K562 (cell line): ENCODE data around the gene PSMD2. TPM values are rescaled to one million over a fixed set of nuclear protein-coding genes. Genes with fewer than 3 reads are reported as not detected.
A peak's percentile ranks its signal among the peaks of the same experiment; 100 is the strongest.

Source experiments
- ATAC-seq: fragments of 200-7000 bp; cut with Tn5 transposase; 3 replicates; pipeline ENCODE4 v1.9.1; 2020; ENCODE audit warnings: moderate library complexity
- Bru-seq: library from RNA; stranded (reverse); fragments of 400-500 nt; gene quantifications from one replicate; lab custom pipeline; 2021; lab: Mats Ljungman, UMichigan
- BruChase-seq, 2 experiments: library from RNA; stranded (reverse); fragments of 400-500 nt; gene quantifications; one replicate each; lab custom pipeline; 2021; lab: Mats Ljungman, UMichigan
- BruUV-seq: library from RNA; stranded (reverse); fragments of 400-500 nt; replicated peaks from 2 replicates; lab custom pipeline; 2021; lab: Mats Ljungman, UMichigan
- CTCF ChIA-PET: fragments of 300-600 bp; formaldehyde crosslinking; extraction: SDS; loops from one replicate; lab custom pipeline; 2021; ENCODE audit warnings: low intra/inter-chr PET ratio; lab: Yijun Ruan, JAX
- POLR2A ChIA-PET: fragments of 300-600, 350-650 bp; sonication (Branson Sonifier 250); formaldehyde crosslinking; extraction: SDS; loops from one replicate; lab custom pipeline; 2021; ENCODE audit warnings: antibody characterized with exemption, inconsistent platforms; lab: Yijun Ruan, JAX
- DNase-seq, 4 experiments: peaks; one replicate each; pipeline versions ENCODE4 v3.0.0 to v3.0.0-alpha.2; 2011 to 2018; ENCODE audit warnings: low spot score in 3 of 4, mixed read lengths in 3 of 4; ENCODE audit errors: extremely low read depth in 1 of 4
- FAIRE-seq: peaks from 2 replicates; lab custom pipeline; 2011; peaks lifted over from hg19 to GRCh38; lab: Jason Lieb, UNC
- H2AFZ ChIP-seq: 2 replicates; pipeline ENCODE4 v1.6.0; 2011; ENCODE audit warnings: low read depth, low read length, control low read depth, inconsistent platforms
- H3K27ac ChIP-seq: fragments of 200-600 bp; 3 replicates; pipeline ENCODE4 v1.8.0; 2011; ENCODE audit warnings: low read depth, mild to moderate bottlenecking, control low read depth, inconsistent platforms, low read length, moderate library complexity, mixed read lengths; ENCODE audit errors: extremely low read depth
- H3K27me3 ChIP-seq, 2 experiments: fragments of 300-600 bp in 1 of 2; 2 replicates in 1 of 2; 3 replicates in 1 of 2; pipeline versions ENCODE4 v1.6.0 to v1.8.0; 2011; ENCODE audit warnings: inconsistent platforms in 2 of 2, low read length in 2 of 2, mild to moderate bottlenecking in 1 of 2, mixed read lengths in 1 of 2, moderate library complexity in 1 of 2; ENCODE audit not compliant: control insufficient read depth in 2 of 2, insufficient read depth in 2 of 2
- H3K36me3 ChIP-seq: fragments of 300-600 bp; 3 replicates; pipeline ENCODE4 v1.8.0; 2011; ENCODE audit warnings: mild to moderate bottlenecking, low read length, inconsistent platforms; ENCODE audit not compliant: control insufficient read depth, insufficient read depth
- H3K4me1 ChIP-seq, 2 experiments: fragments of 200-600 bp in 1 of 2; replicated peaks in 1 of 2; 2 replicates in 1 of 2; 3 replicates in 1 of 2; pipeline versions ENCODE4 v1.5.1 to v1.8.0; 2011; ENCODE audit warnings: inconsistent platforms in 2 of 2, low read length in 2 of 2, mild to moderate bottlenecking in 1 of 2, mixed read lengths in 1 of 2, moderate library complexity in 1 of 2; ENCODE audit not compliant: control insufficient read depth in 2 of 2, insufficient read depth in 2 of 2
- H3K4me2 ChIP-seq: 2 replicates; pipeline ENCODE4 v1.6.1; 2011; ENCODE audit warnings: low read length, control low read depth, inconsistent platforms, mixed read lengths; ENCODE audit not compliant: insufficient read depth
- H3K4me3 ChIP-seq: fragments of 200-600 bp; sonication (generic), shearing (Covaris generic); 2 replicates; pipeline ENCODE4 v1.5.1; 2016; ENCODE audit warnings: control low read depth, inconsistent platforms
- H3K79me2 ChIP-seq: fragments of 200-600 bp; 3 replicates; pipeline ENCODE4 v1.8.0; 2011; ENCODE audit warnings: low read length, inconsistent platforms; ENCODE audit not compliant: control insufficient read depth, insufficient read depth
- H3K9ac ChIP-seq, 2 experiments: 2 replicates each; pipeline versions ENCODE4 v1.6.0 to v1.6.1; 2011; ENCODE audit warnings: low read depth in 2 of 2, low read length in 2 of 2, control low read depth in 1 of 2, inconsistent platforms in 1 of 2, mild to moderate bottlenecking in 1 of 2, mixed read lengths in 1 of 2; ENCODE audit not compliant: insufficient read depth in 1 of 2
- H3K9me1 ChIP-seq: one replicate; pipeline ENCODE4 v1.6.0; 2011; ENCODE audit warnings: inconsistent platforms, mild to moderate bottlenecking, low read length, moderate library complexity; ENCODE audit not compliant: control insufficient read depth, insufficient read depth
- H3K9me3 ChIP-seq: replicated peaks from 2 replicates; pipeline ENCODE4 v1.5.1; 2011; ENCODE audit warnings: low read depth, low read length, inconsistent platforms; ENCODE audit not compliant: control insufficient read depth, insufficient read depth
- H4K20me1 ChIP-seq: replicated peaks from 2 replicates; pipeline ENCODE4 v1.6.1; 2011; ENCODE audit warnings: low read length, inconsistent platforms, mixed read lengths; ENCODE audit not compliant: control insufficient read depth, insufficient read depth
- CHD2 ChIP-seq: IDR thresholded peaks from 2 replicates; pipeline ENCODE4 v1.6.1; 2011; ENCODE audit warnings: low read depth, low read length
- EP400 ChIP-seq: fragments of 450-650 bp; IDR thresholded peaks from 2 replicates; pipeline ENCODE4 v1.6.1; 2017; ENCODE audit warnings: antibody characterized with exemption, mild to moderate bottlenecking, moderate library complexity
- MYC ChIP-seq, 2 experiments: fragments of 250-450 bp in 1 of 2; sonication (Bioruptor Pico) in 1 of 2; IDR thresholded peaks; 2 replicates each; pipeline versions ENCODE4 v1.5.1 to v1.6.1; 2012 to 2021; ENCODE audit warnings: low read depth in 2 of 2, borderline replicate concordance in 1 of 2, improper control_type of control experiment in 1 of 2, low read length in 1 of 2, mild to moderate bottlenecking in 1 of 2, moderate library complexity in 1 of 2
- NONO ChIP-seq, 2 experiments: fragments of 200-400 bp in 1 of 2; fragments of 450-650 bp in 1 of 2; formaldehyde crosslinking in 1 of 2; IDR thresholded peaks; 2 replicates each; pipeline ENCODE4 v1.6.1; 2017; ENCODE audit warnings: low read depth in 2 of 2, mild to moderate bottlenecking in 2 of 2, moderate library complexity in 2 of 2, low read length in 1 of 2
- PML ChIP-seq: IDR thresholded peaks from 2 replicates; pipeline ENCODE4 v1.6.1; 2012; ENCODE audit warnings: low read length, inconsistent platforms
- POLR2H ChIP-seq: IDR thresholded peaks from 2 replicates; pipeline ENCODE4 v1.6.1; 2016; ENCODE audit warnings: missing genetic modification characterization, low read depth, mild to moderate bottlenecking, control low read depth, missing compliant biosample characterization, moderate library complexity
- RBBP5 ChIP-seq: fragments of 200-600 bp; sonication (generic); IDR thresholded peaks from 2 replicates; pipeline ENCODE4 v1.6.1; 2012; ENCODE audit warnings: borderline replicate concordance, mild to moderate bottlenecking, low read length, control low read depth, inconsistent platforms; ENCODE audit not compliant: insufficient read depth, poor library complexity, severe bottlenecking
- XRCC5 ChIP-seq: fragments of 200-400 bp; formaldehyde crosslinking; IDR thresholded peaks from 2 replicates; pipeline ENCODE4 v1.6.1; 2017; ENCODE audit warnings: low read depth, mild to moderate bottlenecking, low read length
- ZFX ChIP-seq: sonication (generic); formaldehyde crosslinking; IDR thresholded peaks from 2 replicates; pipeline ENCODE4 v1.8.0; 2022; ENCODE audit warnings: mild to moderate bottlenecking, missing genetic modification reagents, moderate library complexity
- ZKSCAN1 ChIP-seq: fragments of 150-350 bp; IDR thresholded peaks from 2 replicates; pipeline ENCODE4 v1.6.1; 2016; ENCODE audit warnings: low read depth, low read length
- ZNF263 ChIP-seq: sonication (generic); formaldehyde crosslinking; IDR thresholded peaks from 2 replicates; pipeline ENCODE4 v1.8.0; 2022; ENCODE audit warnings: mild to moderate bottlenecking, missing genetic modification reagents, borderline replicate concordance
- ZNF316 ChIP-seq: fragments of 450-650 bp; IDR thresholded peaks from 2 replicates; pipeline ENCODE4 v1.6.1; 2016
- WGBS: fragments of 100-300 bp; shearing (Covaris generic); methylation state at CpG from one replicate; pipeline ENCODE4 v1.1.6; 2016; ENCODE audit warnings: low coverage, mixed read lengths; ENCODE audit not compliant: insufficient coverage; ENCODE audit errors: missing lambda C conversion rate; 5-methylcytosine and 5-hydroxymethylcytosine counted together
- in situ Hi-C: fragments of 300-500 bp; cut with MboI; formaldehyde crosslinking; loops from 4 replicates; pipeline ENCODE4 v1.15.0; 2018; ENCODE audit warnings: inconsistent platforms, mixed read lengths
- intact Hi-C: fragments of 100-400 bp; cut with micrococcal nuclease; formaldehyde crosslinking; loops from 2 replicates; pipeline ENCODE4 v1.14.2; 2022
- long read RNA-seq, 3 experiments: library from polyadenylated mRNA in 2 of 3; library from RNA in 1 of 3; unstranded in 2 of 3; stranded (forward) in 1 of 3; transcript quantifications; one replicate each; pipeline ENCODE4 v2.0.0, GENCODE V29; 2019 to 2022
- polyA minus RNA-seq, 3 experiments: library from RNA; depleted of rRNA, polyadenylated mRNA; stranded (reverse); fragments of >200 nt; gene quantifications; 2 replicates each; pipeline ENCODE4 v1.2.3, GENCODE V29; 2011
- polyA plus RNA-seq, 8 experiments: library from polyadenylated mRNA; depleted of rRNA in 4 of 8; stranded (reverse) in 5 of 8; unstranded in 3 of 8; fragments of >200 nt; fragmentation: Nextera tagmentation in 2 of 8; fragmentation: Illumina TruSeq in 1 of 8; extraction: Ambion mirVana in 2 of 8; extraction: Trizol in 1 of 8; gene quantifications; 2 replicates each; pipeline versions ENCODE4 v1.2.1 to v1.2.3, GENCODE V29; 2011 to 2014; ENCODE audit warnings: inconsistent platforms in 1 of 8, missing spikeins in 1 of 8
- total RNA-seq, 7 experiments: library from RNA; depleted of rRNA in 6 of 7; stranded (reverse); fragments of >200 nt in 6 of 7; fragmentation: Illumina TruSeq in 2 of 7; extraction: Trizol in 2 of 7; gene quantifications; 2 replicates each; pipeline versions ENCODE4 v1.2.1 to v1.2.3, GENCODE V29; 2011 to 2021; ENCODE audit warnings: low replicate concordance in 1 of 7
- TF ChIP-seq, protein P1 (sequence below): sonication (generic); formaldehyde crosslinking; IDR thresholded peaks from 2 replicates; pipeline ENCODE4 v1.4.0; 2020; ENCODE audit warnings: mild to moderate bottlenecking, missing genetic modification reagents

PSMD2 gene
- 569 and 758 TPM in 2 replicates for total RNA-seq (2011; cell fraction: chromatin; rRNA removed; ENCODE audit: low replicate concordance)
- total RNA-seq (2011; cell fraction: nucleolus; rRNA removed), result 352 and 373 TPM in 2 replicates
- total RNA-seq (2011; cell fraction: nucleoplasm; rRNA removed), result 287 and 361 TPM in 2 replicates
- total RNA-seq (2014; rRNA removed), result 484 and 524 TPM in 2 replicates
- total RNA-seq (2014; rRNA removed; fragmentation: Illumina TruSeq; extraction: Trizol), result 257 and 258 TPM in 2 replicates
- total RNA-seq (2015; rRNA removed; fragmentation: Illumina TruSeq; extraction: Trizol), result 297 and 320 TPM in 2 replicates
- total RNA-seq (2021), result 325 and 373 TPM in 2 replicates
- polyA plus RNA-seq (2011; rRNA removed), result 283 and 295 TPM in 2 replicates
- polyA plus RNA-seq (2011; cell fraction: cytosol; rRNA removed), result 315 and 469 TPM in 2 replicates
- polyA plus RNA-seq (2011; cell fraction: nucleus; rRNA removed), result 330 and 385 TPM in 2 replicates
- polyA plus RNA-seq (2012), result 320 and 409 TPM in 2 replicates
- polyA plus RNA-seq (2014; fragmentation: Illumina TruSeq; extraction: Trizol), result 313 and 341 TPM in 2 replicates
- polyA plus RNA-seq (2014; fragmentation: Nextera tagmentation; extraction: Ambion mirVana), result 100 to 1,000 TPM; 152 to 173 TPM
- polyA plus RNA-seq (2014; rRNA removed), result 221 and 276 TPM in 2 replicates
- polyA minus RNA-seq (2011; rRNA and poly(A)+ RNA removed), result 414 and 507 TPM in 2 replicates
- 275 and 325 TPM in 2 replicates for polyA minus RNA-seq (2011; cell fraction: cytosol; rRNA and poly(A)+ RNA removed)
- polyA minus RNA-seq (2011; cell fraction: nucleus; rRNA and poly(A)+ RNA removed), result 117 and 180 TPM in 2 replicates
- percentile 90 among the genes with signal in this experiment for Bru-seq, nascent RNA
- BruChase-seq, experiment 1, labeled RNA remaining after a 2-hour chase, result percentile 92 among the genes with signal in this experiment
- percentile 95 among the genes with signal in this experiment for BruChase-seq, experiment 2, labeled RNA remaining after a 6-hour chase
- long read RNA-seq, experiment 1, transcript PSMD2-201 (21 exons, 3,449 nt), result major isoform, 2,055 of 2,835 reads
- long read RNA-seq, experiment 1, partial matches to known transcripts, result 582 of 2,835 reads
- long read RNA-seq, experiment 1, other reads (novel, unspliced or antisense), result 197 of 2,835 reads
- long read RNA-seq, experiment 2, transcript PSMD2-201 (21 exons, 3,449 nt), result major isoform, 170 of 357 reads
- long read RNA-seq, experiment 2, partial matches to known transcripts, result 113 of 357 reads
- long read RNA-seq, experiment 2, other reads (novel, unspliced or antisense), result 71 of 357 reads
- long read RNA-seq, experiment 3, transcript PSMD2-201 (21 exons, 3,449 nt), result major isoform, 260 of 381 reads
- long read RNA-seq, experiment 3, partial matches to known transcripts, result 93 of 381 reads
- long read RNA-seq, experiment 3, other reads (novel, unspliced or antisense), result 28 of 381 reads

DNA sequence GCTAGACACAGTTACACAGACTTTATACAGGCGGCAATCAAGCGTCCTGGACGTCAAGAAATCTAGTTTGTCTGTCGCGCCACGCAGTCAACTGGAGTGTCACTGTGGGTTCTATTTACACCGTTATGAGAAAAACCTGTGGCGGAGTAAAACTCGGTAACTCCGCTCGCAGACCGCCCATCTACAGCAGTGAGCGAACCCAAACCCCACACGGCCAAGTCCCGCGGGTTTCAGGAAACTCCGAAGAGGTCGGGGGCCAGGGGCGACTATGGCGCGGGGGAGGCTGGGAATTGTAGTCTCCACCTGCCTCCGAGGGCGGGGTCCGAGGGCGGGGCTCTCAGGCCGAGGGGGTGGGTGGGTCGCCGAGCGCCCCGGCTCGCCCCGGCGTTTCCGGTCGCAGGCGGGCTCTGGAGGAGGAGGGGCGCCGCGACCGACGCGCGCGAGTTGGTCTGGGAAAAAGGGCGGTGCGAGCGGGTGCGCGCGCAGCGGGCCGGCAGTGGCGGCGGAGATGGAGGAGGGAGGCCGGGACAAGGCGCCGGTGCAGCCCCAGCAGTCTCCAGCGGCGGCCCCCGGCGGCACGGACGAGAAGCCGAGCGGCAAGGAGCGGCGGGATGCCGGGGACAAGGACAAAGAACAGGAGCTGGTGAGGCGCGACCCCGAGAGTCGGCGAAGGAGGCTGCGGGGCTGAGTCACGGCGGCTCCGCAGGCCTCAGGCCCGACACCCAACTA is at the start of gene PSMD2:
PSMD2 (plus strand) TSS at position 483 of the 729 bp plus-strand sequence; CDS start at position 509, 26 bp downstream.
- peak; percentile 87 for FAIRE-seq
- ChIA-PET POLR2A (interaction anchor here (0.6 to 1.4 kb wide), 4 partner anchors 10 to 66 kb away, joined by 3 to 8 read pairs (median 4); no protein-coding TSS in a partner anchor), CTCF (no interaction called here)
- H3K4me2 ChIP-seq, result peak within 1 kb of the TSS; percentile 94
- H3K4me1 ChIP-seq, result peaks cover 7 to 9% of the 10 kb centered on the region in 2 experiments; a peak in 4 of 5 replicates
- no peaks in the 10 kb centered on the region for H3K27me3 ChIP-seq
- peak within 1 kb of the TSS; percentile 99 for H2AFZ ChIP-seq
- DNase-seq, result peak; percentile 97 to 99 (median 98)
- peak; percentile 98 for ATAC-seq
- peaks cover 41% of the 10 kb centered on the region for H3K36me3 ChIP-seq
- no TSS peak for BruUV-seq
- intact Hi-C loops, result loop anchor here (2.0 to 5.0 kb wide), 3 partner anchors 16 to 127 kb away; partner anchors contain the start of genes ALG3, AP2M1, EEF1AKMT4 and EIF4G1
- peak within 1 kb of the TSS; percentile 84 for H3K4me3 ChIP-seq
- no peaks in the 10 kb centered on the region for H3K9me1 ChIP-seq
- in situ Hi-C loops, result no loop called here
- 2% methylated on average over 43 of the region's 78 CpGs for WGBS
- no peaks in the 10 kb centered on the region; the same call in 1 of the 2 replicates for H4K20me1 ChIP-seq
- peak within 1 kb of the TSS; percentile 87 to 98 for H3K9ac ChIP-seq
- H3K9me3 ChIP-seq, result no peaks in the 10 kb centered on the region
- peaks cover 30% of the 10 kb centered on the region for H3K79me2 ChIP-seq
- peak within 1 kb of the TSS; percentile 88 for H3K27ac ChIP-seq
- TF ChIP-seq CHD2, result peak; percentile 95
- peak; percentile 29; the same call in 1 of the 2 replicates for TF ChIP-seq EP400
- TF ChIP-seq XRCC5, result peak; percentile 34; the same call in 1 of the 2 replicates
- TF ChIP-seq ZKSCAN1, result no peak
- peak; percentile 78; the same call in 1 of the 2 replicates for TF ChIP-seq PML
- TF ChIP-seq, protein P1, sequence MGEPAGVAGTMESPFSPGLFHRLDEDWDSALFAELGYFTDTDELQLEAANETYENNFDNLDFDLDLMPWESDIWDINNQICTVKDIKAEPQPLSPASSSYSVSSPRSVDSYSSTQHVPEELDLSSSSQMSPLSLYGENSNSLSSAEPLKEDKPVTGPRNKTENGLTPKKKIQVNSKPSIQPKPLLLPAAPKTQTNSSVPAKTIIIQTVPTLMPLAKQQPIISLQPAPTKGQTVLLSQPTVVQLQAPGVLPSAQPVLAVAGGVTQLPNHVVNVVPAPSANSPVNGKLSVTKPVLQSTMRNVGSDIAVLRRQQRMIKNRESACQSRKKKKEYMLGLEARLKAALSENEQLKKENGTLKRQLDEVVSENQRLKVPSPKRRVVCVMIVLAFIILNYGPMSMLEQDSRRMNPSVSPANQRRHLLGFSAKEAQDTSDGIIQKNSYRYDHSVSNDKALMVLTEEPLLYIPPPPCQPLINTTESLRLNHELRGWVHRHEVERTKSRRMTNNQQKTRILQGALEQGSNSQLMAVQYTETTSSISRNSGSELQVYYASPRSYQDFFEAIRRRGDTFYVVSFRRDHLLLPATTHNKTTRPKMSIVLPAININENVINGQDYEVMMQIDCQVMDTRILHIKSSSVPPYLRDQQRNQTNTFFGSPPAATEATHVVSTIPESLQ, result 0 out of 2 replicates have a peak, but pooled peaks have one; percentile 21
- TF ChIP-seq NONO (IDR thresholded peaks at IDR 0.05; ENCODE audit: low read depth in 2 of 2, low read length in 1 of 2), result 0 out of 4 replicates have a peak, but pooled peaks of 1 of the 2 experiments have one; percentile 25
- TF ChIP-seq RBBP5, result peak; percentile 85
- 0 out of 2 replicates have a peak, but pooled peaks have one; percentile 33 for TF ChIP-seq ZNF263 (CRISPR knock-in tag)
- TF ChIP-seq POLR2H (tag), result no peak
- peak; percentile 60; the same call in 1 of the 2 replicates for TF ChIP-seq MYC (IDR thresholded peaks at IDR 0.05; ENCODE audit: low read depth, low read length)
- no peak for TF ChIP-seq MYC (CRISPR knock-in tag; IDR thresholded peaks at IDR 0.05; ENCODE audit: borderline replicate concordance, low read depth)
- TF ChIP-seq ZFX (CRISPR knock-in tag), result peak; percentile 93
- TF ChIP-seq ZNF316, result peak; percentile 46; the same call in 1 of the 2 replicates
